NCI-H2227 treated with DMSO at 0.1 percent for 48 hours (cell line): ENCODE results near the gene PPP1R1A.

Experiments used
- DNase-seq: peaks from one replicate; lab custom pipeline; 2025; lab: John Stamatoyannopoulos, UW

PPP1R1A gene

DNA sequence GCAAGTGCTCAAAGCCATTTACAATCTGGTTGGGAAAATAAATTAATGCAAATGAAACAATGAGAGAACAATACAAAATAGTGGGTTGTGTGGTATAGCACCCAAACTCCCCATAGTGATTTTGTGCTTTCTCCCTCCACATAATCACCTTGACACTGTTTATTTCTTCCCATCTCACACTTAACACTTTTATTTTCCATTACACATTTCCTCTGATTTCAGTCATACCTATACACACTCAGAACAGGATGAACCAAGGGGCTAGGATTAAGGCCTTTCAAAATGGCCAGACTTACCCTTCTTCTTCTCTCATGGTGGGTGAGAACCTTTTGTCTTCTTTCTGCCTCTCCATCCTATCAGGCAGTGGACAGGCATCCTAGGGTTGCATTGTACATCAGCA lies 53.0 kb downstream of the PPP1R1A start:
- DNase-seq, result no peak

DNA sequence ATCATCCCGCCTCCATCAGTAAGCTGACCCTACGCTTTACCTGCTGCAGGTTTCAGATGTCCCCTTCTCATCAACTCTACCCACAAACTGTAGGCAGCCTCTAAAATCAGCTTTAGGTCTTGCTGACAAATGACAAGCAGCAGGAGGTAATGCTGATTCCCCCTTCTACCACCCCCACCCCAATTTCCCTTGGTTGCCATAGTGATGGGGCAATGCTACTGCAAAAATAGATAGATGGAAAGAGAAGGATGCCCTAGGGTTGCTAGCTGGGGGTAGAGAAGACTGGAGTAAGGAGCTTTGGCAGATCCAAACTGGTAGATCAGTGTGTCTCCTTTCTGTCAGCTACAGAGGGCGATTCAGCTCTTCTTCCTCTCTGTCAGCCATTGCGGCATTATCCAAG lies 58.9 kb downstream of the PPP1R1A start:
- DNase-seq, result no peak
